Embryonic facial prominence (tissue), 1 donor: ENCODE measurements around the gene IFI44L.
A peak's percentile ranks its signal among the peaks of the same experiment; 100 is the strongest.

Source experiments
- DNase-seq: peaks from one replicate; pipeline ENCODE4 v3.0.0-alpha.2; 2016; ENCODE audit errors: extremely low spot score

IFI44L gene

GRCh38 chr1:78688697-78689096 is 68.4 kb downstream of the IFI44L start:
- DNase-seq, result peak; percentile 28

GRCh38 chr1:78690516-78690915 is 70.3 kb downstream of the IFI44L start:
- no peak for DNase-seq

GRCh38 chr1:78691995-78692747 is 71.9 kb downstream of the IFI44L start:
- DNase-seq, result no peak
